EH (cell line): ENCODE measurements around the gene IKBKG.
"Not testable (repeated sequence)": the region's sequence is repeated elsewhere in the genome, so short reads cannot be mapped to it uniquely, and the experiment has no call there.

Source experiments
- DNase-seq: peaks from one replicate; pipeline ENCODE4 v3.0.0-alpha.2; 2015; ENCODE audit warnings: low read depth

Gene IKBKG, protein sequence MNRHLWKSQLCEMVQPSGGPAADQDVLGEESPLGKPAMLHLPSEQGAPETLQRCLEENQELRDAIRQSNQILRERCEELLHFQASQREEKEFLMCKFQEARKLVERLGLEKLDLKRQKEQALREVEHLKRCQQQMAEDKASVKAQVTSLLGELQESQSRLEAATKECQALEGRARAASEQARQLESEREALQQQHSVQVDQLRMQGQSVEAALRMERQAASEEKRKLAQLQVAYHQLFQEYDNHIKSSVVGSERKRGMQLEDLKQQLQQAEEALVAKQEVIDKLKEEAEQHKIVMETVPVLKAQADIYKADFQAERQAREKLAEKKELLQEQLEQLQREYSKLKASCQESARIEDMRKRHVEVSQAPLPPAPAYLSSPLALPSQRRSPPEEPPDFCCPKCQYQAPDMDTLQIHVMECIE

DNA sequence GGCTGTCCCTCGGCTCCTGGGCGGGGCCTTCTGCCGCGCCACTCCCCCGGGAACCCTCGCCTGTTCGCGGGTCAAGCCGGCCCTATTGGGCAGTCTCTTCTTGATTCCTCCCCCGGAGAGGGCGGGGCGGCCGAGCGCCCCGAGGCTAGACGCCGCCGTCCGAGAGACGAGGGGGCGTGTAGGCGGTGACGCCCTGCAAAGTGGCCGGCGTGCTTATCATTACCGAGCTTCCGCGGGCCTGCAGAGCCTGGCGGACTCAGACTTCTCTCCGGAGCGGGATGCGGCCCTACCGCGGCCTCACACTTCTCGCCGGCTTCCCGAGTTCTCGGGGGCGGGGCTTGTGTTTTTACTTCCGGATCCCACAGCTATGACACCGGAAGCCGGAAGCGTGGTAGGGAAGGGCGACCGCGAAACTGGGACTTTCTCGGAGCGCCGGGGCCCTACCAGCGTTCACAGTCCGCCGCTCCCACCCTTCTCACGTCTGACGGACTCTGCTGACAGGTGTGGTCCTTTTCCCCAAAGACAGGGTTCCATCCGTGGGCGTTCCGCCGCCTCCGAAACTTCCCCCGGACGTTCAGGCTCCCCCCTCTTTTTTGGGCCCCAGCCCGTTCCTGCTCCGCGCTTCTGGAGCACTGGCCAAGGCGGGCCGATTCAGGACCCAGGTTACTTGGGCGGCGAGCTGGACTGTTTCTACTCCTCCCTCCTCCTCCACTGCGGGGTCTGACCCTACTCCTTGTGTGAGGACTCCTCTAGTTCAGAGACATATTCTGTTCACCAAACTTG lies at the start of gene IKBKG:
TSS of gene IKBKG (plus strand) at position 376 of the 783 bp plus-strand sequence. CDS start 4,383 bp downstream, outside the sequence.
- peak; percentile 91 for DNase-seq

DNA sequence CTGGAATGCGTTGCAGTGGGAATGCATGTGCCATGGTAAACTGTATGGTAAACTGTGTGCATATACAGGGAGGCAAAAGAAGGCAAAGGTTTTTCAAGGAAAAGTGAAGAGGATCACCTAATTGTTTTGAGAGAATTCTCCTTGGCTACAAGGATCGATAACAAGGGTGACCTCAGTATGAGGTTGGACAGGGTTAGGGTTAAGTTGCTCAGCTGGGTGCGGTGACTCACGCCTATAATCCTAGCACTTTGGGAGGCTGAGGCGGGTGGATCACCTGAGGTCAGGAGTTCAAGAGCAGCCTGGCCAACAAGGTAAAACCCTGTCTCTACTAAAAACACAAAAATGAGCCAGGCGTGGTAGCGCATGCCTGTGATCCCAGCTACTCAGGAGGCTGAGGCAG lies 46.0 kb upstream of the IKBKG start:
- DNase-seq: not testable (repeated sequence)

DNA sequence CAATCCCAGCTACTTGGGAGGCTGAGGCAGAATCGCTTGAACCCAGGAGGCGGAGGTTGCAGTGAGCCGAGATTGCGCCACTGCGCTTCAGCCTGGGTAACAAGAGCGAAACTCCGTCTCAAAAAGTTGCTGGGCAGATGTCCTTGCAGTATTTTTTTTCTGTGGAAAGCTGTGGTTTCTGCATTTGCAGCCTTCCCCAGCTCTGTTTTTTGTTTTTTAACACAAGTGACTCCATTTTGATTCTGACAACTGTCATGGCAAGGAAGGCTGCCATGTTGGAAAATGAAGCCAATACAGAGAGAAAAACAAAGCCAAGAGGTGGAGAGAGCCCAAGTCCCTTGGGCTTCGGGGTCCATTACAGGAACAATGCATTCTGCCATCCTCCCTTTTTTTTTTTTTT lies 45.3 kb upstream of the IKBKG start:
- no peak for DNase-seq

DNA sequence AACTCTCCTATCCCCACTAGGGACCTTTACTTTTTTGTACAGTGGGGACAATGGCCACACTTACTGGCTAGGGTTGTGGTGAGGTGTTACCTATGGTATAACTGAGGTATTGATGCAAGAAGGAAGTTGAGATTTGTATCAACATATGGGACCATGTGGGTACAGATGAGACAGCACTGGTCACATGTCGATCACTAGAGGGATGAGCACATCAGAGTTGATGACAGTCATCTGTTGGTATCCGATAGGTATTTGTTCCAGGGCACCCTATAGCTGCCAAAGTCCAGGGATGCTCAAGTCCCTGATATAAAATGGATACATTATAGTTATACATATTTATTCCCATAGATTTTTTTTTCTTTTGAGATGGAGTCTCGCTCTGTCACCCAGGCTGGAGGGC lies 44.4 kb upstream of the IKBKG start:
- DNase-seq: no peak

DNA sequence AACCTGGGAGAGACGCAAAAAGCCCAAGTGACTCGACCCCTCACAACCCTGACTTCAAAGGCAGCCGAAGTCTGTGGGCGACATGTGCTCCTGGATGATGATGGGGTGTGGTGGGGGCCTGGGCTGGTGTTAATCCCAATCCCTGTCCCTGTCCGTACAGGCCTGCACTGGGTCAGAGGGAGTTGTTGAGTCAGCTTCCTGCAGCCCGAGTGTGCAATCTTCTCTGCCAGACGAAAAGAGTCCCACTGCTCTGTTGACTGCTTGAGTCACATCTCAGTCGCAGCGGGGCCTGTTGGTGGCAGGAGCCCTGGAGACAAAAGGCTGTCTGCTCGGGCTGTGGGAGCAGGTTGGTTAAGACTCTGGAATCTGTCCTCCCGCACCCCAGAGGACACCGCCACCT lies 41.7 kb upstream of the IKBKG start:
- DNase-seq: peak; percentile 77

DNA sequence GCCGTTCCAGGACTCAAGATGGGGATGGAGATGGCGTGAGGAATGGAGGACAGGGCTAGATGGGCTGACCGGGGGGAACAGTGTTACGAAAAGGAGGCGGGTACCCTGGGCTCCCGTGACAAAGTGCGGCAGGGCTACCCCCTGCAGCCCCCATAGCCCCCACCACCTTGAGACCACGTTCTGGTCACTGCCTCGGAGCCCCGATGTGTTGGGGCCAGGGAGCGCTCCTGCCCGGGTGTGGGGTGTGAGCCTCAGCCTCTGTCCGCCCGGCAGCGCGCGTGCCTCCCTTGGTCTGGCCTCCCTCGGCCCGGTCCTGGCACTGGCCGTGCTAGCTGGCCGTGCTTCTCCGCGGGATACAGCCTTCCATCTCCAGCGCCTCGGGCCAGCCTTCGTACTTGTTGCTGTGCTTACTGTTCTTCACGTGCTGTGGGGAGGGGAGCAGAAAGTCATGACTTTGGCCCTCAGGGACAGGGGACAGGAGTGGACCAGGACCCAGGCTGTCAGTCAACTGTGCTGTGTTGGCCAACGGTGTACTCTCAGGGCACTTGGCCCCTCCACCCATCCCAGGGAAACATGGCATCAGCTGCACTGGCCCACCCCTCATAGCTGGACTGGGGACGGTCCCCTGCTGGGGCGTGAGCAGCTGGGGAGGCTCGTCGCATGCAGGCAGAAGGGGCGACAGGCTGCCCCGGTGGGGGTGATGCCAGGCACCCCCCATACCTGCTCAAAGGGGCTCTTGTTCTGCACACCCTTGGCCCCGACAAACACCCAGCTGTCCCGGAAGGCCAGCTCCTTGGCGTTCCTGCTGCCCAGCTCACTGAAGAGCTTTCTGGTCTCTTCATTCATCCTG lies 40.7 kb upstream of the IKBKG start:
- DNase-seq: no peak

DNA sequence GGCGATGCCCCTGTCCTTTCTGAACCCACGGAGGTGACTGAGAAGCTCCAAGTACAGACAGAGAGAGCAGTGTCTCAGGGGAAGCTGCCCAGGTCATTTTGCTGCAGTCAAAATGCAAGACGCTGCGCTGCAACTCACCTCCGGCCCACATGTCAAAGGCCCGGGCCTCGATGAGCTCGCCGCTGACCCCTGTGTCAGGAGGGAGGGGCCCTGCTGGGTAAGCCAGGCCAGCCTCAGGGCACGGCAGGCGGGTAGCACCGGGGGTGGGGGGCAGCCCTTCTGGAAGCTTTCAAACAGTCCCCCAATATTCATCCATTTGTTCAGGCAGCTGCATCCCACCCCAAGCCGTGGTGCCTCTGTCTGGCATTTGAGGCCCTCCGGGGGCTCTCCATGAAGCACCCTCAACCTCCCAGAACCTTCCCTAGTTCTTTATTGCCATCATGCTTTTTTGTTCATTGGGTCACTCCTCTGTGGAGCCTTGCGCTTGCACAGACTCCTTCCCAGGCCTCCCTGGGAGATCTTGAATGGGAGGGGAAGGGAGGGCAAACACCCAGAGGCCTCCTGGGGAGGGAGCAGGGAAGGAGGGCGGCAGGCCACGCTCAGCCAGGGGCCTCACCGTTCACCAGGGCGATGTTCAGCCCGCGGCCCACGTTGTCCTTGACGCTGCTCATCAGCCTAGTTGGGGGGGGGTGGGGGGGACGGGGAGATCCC lies 39.6 kb upstream of the IKBKG start:
- no peak for DNase-seq

DNA sequence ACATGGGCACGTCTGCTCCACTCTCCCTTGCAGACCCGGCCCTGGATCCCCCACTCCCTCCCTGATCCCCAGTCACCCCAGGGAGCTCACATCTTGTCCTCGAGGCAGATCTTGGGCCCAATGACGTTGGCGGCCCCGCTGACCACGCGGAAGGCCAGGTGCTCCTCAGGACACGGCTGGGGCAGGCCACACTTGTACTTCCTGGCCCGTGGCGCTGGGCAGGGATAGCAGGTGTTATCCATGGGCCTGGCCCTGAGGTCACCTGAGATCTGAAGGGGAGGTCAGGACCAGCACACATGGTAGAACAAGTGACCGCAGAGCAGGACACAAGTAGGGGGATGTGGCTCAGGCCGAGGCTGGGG lies 39.1 kb upstream of the IKBKG start:
- no peak for DNase-seq

DNA sequence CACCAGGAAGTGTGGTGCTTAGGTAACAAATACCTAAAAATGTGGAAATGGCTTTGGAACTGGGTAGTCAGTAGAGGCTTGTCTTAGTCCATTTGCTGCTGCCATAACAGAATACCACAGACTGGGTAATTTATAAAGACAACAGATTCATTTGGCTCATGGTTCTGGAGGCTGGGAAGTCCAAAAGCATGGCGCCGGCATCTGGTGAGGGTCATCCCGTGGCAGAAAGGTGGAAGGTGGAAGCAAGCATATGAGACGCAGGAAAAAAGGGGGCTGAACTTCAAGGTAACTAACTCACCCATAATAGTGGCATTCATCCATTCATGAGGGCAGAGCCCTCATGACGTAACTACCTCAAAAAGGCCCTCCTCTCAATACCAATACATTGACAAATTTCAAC lies 38.0 kb upstream of the IKBKG start:
- DNase-seq: no peak

DNA sequence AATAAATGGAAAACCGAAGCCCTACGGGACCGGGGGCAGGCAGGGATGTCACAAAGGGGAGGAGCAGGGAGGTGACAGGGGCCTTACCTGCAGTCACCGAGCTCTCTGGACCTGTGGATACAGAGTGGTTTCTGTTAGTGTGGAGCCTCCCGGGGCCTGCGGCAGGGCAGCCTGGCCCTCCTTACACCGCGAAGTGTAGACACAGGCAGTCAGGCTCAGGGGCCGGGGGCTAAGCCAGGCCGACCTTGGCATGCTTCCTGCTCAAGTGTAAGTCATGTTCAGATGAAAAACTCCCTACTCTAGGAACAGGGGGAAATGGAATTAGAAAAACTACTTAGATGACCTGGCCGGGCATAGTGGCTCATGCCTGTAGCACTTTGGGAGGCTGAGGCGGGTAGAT lies 35.7 kb upstream of the IKBKG start:
- no peak for DNase-seq

DNA sequence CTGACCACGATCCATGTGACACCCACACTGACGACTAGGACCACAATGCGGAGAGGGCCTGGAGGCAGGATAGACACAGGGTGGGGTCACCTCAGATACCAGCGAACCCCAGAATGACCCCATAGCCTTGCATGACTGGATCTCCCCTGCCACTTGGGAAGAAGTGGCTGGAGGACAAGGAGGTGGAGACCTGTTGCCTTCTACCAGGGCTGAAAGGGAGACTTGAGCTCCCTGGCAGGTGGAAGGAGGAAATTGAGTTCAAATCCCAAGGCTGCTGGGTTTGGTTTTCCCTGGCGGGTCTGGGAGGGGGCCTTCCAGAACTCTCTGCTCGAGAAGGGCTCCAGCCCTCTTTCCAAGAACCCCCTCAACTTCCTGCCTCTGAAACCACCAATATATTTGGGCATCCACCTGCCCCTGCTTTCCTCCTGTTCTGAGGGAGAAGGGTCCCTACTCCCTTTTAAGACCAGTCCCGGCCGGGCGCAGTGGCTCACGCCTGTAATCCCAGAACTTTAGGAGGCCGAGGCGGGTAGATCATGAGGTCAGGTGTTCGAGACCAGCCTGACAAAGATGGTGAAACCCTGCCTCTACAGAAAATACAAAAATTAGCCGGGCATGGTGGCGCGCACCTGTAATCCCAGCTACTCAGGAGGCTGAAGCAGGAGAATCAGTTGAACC lies 34.4 kb upstream of the IKBKG start:
- no peak for DNase-seq

DNA sequence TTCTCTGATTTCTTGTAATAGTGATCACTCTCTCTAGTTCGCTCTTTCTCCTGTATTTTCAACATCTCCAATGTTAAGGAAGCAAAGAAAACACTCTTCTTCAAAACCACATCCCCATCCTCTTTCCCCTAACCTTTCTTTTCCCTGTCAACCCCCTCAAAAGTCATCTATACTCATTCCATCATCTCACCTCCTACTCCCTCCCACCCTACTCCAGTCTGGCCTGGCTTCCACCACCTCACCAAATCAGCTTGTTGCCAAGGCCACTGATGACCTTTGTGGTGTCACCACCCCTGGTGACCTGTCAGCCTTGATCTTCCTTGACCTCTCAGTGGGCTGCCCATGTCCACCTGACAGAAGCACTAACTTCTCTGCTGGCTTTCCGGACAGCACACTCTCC lies 33.7 kb upstream of the IKBKG start:
- DNase-seq: no peak

DNA sequence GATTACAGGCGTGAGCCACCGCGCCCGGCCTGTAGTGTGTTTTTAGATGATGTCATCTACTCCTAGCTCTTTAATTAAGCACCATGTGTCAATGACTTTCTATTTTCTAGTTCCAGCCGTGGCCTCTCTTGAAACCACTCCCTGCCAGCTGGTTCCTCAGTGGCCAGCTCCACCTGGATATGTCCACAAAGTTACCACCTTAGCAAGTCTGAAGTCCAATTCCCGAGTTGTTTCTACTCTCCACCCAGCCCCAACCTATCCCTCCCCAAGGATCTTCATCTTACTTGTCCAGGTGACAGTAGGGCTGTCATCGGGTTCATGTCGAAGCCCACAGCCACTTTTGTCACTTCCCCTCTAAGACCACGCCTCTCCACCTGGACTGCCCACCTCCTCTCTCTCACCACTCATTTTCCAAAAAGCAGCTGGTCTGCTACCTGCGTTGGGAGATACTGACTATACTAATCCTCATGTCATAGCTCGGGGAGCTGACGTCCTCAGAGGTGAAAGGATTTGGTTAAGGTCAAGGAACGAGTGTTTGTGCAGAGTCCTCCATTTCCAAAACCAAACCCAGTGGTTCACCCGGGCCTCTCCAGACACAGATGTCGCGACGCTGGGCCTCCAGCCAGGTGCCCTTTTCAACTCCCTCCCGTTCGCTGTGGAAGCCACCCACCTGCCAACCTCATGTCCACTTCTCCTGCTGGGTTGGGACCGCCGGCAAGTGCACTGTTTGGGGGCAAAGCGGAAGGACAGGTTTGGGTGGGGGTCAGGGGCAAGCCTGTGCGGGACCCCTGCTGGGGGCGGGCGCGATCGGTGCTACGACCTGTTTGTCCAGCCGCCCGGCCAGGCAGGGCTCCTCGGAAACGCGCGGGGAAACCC lies 32.1 kb upstream of the IKBKG start:
- no peak for DNase-seq

DNA sequence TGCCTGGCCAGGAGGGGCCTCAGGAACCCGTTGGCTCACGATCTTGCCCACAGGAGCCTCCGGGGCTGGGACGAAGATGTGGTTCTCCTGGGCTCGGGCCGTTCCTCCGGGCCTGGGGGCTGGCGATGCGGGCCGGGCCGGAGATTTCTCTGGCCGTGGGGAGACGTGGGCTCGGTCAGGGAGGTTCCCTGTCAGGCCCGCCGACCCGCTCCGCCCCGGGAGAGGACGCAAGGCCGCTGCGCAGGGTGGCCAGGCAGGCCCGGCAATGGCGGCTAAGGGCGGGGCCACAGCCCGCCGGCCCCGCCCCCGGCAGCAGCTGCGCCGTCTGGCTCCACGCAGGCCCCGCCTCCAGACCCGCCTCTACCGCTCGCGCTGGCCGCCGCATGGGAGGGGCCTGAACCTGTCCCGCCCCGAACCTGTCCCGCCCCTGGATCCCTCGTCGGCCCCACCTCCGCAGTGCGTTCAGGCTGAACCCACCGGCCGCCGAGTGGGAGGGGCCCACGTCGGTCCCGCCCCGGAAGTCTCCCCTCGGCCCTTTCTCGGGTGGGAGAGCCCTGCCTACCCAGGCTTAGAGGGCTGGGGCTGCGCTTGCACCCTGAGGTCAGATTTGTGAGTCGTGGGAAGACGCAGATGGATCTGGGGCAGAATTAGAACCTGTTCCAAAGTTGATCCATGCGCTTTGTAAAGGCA lies 31.3 kb upstream of the IKBKG start, which contains the start of gene FAM3A:
TSS of gene FAM3A (minus strand) at position 267 of the 690 bp plus-strand sequence. CDS start 460 bp downstream, outside the sequence.
- DNase-seq: peak; percentile 90

DNA sequence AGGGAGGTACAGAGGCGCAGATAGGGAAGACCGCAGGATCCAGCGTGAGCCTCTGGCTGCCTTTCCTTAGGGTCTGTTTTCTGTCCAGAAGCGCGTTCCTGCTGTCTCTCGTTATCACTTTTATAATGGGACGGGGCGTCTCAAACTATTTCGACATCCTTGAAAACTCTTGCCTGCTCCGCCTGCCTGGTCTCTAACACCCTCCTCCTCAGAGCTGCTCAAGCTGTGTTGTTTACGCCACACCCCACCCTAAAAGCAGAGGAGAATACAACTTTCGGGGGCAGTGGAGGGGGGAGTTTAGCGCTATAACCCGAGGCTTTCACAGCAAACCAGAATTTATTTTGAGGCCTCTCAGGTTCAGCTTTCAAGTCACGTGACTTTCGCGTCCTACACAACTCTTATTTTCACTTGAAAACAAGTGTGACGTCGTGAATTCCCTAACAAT lies 30.7 kb upstream of the IKBKG start:
- peak; percentile 52 for DNase-seq

DNA sequence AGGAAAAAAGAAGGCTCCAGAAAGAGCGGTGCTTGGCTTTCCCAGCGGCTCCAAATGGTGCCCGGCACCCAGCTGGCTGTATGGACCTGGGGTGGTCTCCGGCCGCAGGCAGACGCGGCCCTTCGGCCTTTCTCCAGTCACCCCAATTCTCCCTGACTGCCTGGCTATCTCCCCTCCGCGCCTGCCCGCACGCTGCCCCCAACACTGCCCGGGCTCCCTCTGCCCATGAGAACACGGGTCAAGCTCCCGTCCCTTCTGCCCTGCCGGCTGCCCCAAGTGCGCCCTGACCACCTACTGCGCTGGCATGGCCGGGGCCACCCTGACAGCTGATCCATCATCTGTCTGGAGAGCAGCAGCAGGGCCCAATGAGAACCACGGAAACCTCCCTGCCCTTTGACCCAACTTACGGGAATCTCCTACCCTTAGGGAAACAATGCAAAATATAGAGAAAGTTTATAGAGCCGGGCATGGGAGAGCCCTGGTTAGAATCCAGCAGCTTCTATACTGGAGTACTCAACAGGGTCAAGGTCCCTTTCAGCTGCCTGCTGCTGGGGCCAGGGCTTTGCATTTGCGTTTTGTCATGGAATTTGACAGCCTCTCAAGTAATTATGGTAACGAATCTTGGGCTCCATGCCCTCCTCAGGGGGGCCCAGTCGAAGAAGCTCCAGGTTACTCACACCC lies 30.2 kb upstream of the IKBKG start:
- DNase-seq: no peak

DNA sequence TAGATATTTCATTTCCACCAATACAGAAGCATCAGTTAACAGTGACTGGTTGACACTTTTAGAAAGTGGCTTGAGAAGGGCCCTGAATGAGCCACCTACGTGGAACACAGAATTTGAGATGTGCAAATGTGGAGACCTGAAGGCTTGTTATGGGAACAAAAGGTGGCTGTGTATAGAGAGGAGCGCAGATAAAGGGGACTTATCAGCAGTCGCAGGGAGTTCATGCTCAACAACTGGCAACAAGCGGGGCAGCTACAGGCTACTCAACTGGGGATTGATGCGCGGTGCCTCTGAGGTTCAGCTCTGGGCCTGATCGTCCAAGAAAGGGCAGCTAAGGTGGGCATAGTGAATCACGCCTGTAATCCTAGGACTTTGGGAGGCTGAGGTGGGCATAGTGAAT lies 28.0 kb upstream of the IKBKG start:
- no peak for DNase-seq

DNA sequence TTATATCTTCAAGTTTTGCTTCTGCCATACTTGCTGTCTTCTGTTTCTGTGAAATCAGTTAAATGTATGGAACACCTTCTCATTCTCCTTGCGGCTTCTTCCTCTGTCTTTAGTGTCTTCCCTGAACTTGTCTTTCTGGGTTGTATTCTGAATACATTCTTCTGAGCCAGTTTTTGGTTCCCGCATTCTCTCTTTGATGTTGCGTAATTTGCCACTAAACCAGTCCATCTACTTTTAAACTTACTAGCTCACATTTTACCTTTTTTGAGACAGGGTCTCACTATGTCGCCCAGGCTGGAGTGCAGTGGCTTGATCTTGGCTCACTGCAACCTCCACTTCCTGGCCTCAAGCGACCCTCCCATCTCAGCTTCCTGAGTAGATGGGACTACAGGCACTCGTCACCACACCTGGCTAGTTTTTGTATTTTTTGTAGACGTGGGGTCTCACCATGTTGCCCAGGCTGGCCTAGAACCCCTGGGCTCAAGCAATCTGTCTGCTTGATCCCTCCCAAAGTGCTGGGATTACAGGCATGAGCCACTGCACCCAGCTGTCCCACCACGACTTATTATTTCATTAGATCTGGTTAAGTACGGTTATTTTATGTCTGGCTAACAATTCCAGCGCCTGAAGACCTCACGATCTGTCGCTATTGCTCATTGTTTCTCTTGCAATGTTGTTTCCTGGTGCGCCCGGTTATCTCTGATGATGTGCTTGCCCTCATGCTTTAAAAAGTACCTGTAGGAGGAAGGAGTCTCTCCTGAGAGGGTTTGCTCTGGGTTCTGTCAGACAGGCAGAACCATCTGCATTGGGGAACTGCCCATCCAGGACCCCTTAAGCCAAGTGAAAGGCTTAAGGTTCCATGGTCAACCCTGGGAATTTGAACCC lies 21.6 kb upstream of the IKBKG start:
- no peak for DNase-seq
